PC-9 (cell line): Measurements from ENCODE around the gene CPT1B.

Source experiments
- CTCF ChIP-seq: fragments of 200-600 bp; sonication (generic); conservative IDR thresholded peaks from 2 replicates; pipeline ENCODE4 v1.6.1; 2017; ENCODE audit warnings: mixed run types, antibody characterized with exemption, mild to moderate bottlenecking, moderate library complexity
- EZH2 ChIP-seq: fragments of 200-600 bp; sonication (generic); IDR thresholded peaks from 2 replicates; pipeline ENCODE4 v1.8.0; 2017; ENCODE audit warnings: antibody characterized with exemption, low read depth

DNA sequence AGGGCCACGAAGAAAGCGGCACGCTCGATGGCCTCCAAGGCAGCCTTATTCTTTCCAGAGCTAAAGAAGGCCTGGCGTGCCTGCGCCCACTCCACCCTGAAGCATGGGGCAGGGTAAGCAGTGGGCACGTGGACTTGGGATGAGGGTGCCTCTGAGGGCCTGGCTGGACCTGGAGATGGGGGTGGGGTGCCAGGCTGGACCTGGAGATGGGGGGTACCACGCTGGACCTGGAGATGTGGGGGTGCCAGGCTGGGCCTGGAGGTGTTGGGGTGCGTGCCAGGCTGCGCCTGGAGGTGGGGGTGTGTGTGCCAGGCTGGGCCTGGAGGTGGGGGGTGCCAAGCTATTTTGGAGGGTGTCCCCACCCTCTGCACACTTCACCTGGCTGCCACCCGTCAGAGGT lies 5.3 kb downstream of the CPT1B start:
- TF ChIP-seq CTCF (no peak), EZH2 (no peak)
